ENCODE data around the gene DLAT. TPM values are rescaled to one million over a fixed set of nuclear protein-coding genes. Genes with fewer than 3 reads are reported as not detected.
"Not testable (repeated sequence)": the region's sequence is repeated elsewhere in the genome, so short reads cannot be mapped to it uniquely, and the experiment has no call there.

Gene DLAT
- total RNA-seq, 1 experiment from 2014 or later = 102 TPM

GRCh38 chr11:112023104-112023503, 2.1 kb upstream of the DLAT start:
- Histone ChIP-seq H3K4me3 (ENCODE audit: low read length) (no peak overlapping the region), H3K9ac (ENCODE audit: low read length) (no peak overlapping the region), H3K79me2 (ENCODE audit: low read length) (peaks cover 15% of the 10 kb centered on the region), H3K4me1 (ENCODE audit: insufficient read depth, low read length) (peaks cover 6% of the 10 kb centered on the region; the same call in 1 of the 2 replicates), H4K20me1 (ENCODE audit: low read length) (no peaks in the 10 kb centered on the region), H3K4me2 (ENCODE audit: low read length) (no peak overlapping the region), H3K27ac (ENCODE audit: low read length) (no peak overlapping the region), H3K36me3 (ENCODE audit: low read depth, low read length) (no peaks in the 10 kb centered on the region), H3K27me3 (ENCODE audit: low read length) (no peaks in the 10 kb centered on the region), H2AFZ (ENCODE audit: low read length) (no peak overlapping the region), H3F3A (ENCODE audit: low read length, unreplicated experiment) (no peaks in the 10 kb centered on the region), H3K9me3 (ENCODE audit: low read length) (no peaks in the 10 kb centered on the region), H3K9me2 (replicated peaks; ENCODE audit: low read length) (no peaks in the 10 kb centered on the region)
- BruUV-seq (replicated peaks) = no TSS peak
- DNase-seq = no peak
- CTCF ChIA-PET = interaction anchor here (0.5 to 1.1 kb wide), 3 partner anchors 67 to 91 kb away, joined by 4 to 14 read pairs (median 11); no protein-coding TSS in a partner anchor
- ATAC-seq = no peak
- TF ChIP-seq CTCF (conservative IDR thresholded peaks at IDR 0.05; ENCODE audit: low read depth, low read length) (peak; percentile 54), EZH2phosphoT487 (IDR thresholded peaks at IDR 0.05; ENCODE audit: borderline replicate concordance, low read length) (no peak)
- POLR2A ChIA-PET (ENCODE audit: unreplicated experiment) = no interaction called here
- intact Hi-C loops (cut with micrococcal nuclease) = loop anchor here (5.0 kb wide), 1 partner anchor 91 kb away; no protein-coding TSS in a partner anchor

GRCh38 chr11:112024178-112024772, 933 bp upstream of the DLAT start:
- peak overlapping the region; percentile 94 for H2AFZ ChIP-seq (ENCODE audit: low read length)
- no peaks in the 10 kb centered on the region for H4K20me1 ChIP-seq (ENCODE audit: low read length)
- H3K9me3 ChIP-seq (ENCODE audit: low read length) = no peaks in the 10 kb centered on the region
- peaks cover 6% of the 10 kb centered on the region; the same call in 1 of the 2 replicates for H3K4me1 ChIP-seq (ENCODE audit: insufficient read depth, low read length)
- TF ChIP-seq EZH2phosphoT487 (IDR thresholded peaks at IDR 0.05; ENCODE audit: borderline replicate concordance, low read length) = no peak
- TF ChIP-seq EZH2 (IDR thresholded peaks at IDR 0.05; ENCODE audit: low read length, unreplicated experiment) = no peak
- no peak for TF ChIP-seq CTCF (conservative IDR thresholded peaks at IDR 0.05; ENCODE audit: low read depth, low read length)
- no peaks in the 10 kb centered on the region for H3K9me2 ChIP-seq (replicated peaks; ENCODE audit: low read length)
- peak overlapping the region; percentile 96 for H3K9ac ChIP-seq (ENCODE audit: low read length)
- intact Hi-C loops (cut with micrococcal nuclease) = loop anchor here (2.0 to 5.0 kb wide), 2 partner anchors 41 to 92 kb away; no protein-coding TSS in a partner anchor
- H3K4me2 ChIP-seq (ENCODE audit: low read length) = peak overlapping the region; percentile 100
- no peak for ATAC-seq
- ChIA-PET CTCF (no interaction called here), POLR2A (ENCODE audit: unreplicated experiment) (interaction anchor here (0.7 kb wide), 1 partner anchor 195 kb away, joined by 4 read pairs; no protein-coding TSS in a partner anchor)
- peak overlapping the region; percentile 100 for H3K4me3 ChIP-seq (ENCODE audit: low read length)
- DNase-seq = no peak
- peak overlapping the region; percentile 81 for H3K27ac ChIP-seq (ENCODE audit: low read length)
- no peaks in the 10 kb centered on the region for H3K27me3 ChIP-seq (ENCODE audit: low read length)
- BruUV-seq (replicated peaks) = TSS peak; percentile 75
- peaks cover 10% of the 10 kb centered on the region for H3K36me3 ChIP-seq (ENCODE audit: low read depth, low read length)
- peaks cover 24% of the 10 kb centered on the region for H3K79me2 ChIP-seq (ENCODE audit: low read length)
- no peaks in the 10 kb centered on the region for H3F3A ChIP-seq (ENCODE audit: low read length, unreplicated experiment)

- intact Hi-C loops (cut with micrococcal nuclease) = loop anchor here (2.0 kb wide), 1 partner anchor 43 kb away; no protein-coding TSS in a partner anchor
- Histone ChIP-seq H3K4me2 (ENCODE audit: low read length) (peak overlapping the region; percentile 100), H3F3A (ENCODE audit: low read length, unreplicated experiment) (no peaks in the 10 kb centered on the region), H3K27me3 (ENCODE audit: low read length) (no peaks in the 10 kb centered on the region), H3K9me2 (replicated peaks; ENCODE audit: low read length) (no peaks in the 10 kb centered on the region), H3K4me3 (ENCODE audit: low read length) (peak overlapping the region; percentile 100), H3K9ac (ENCODE audit: low read length) (peak overlapping the region; percentile 96), H2AFZ (ENCODE audit: low read length) (peak overlapping the region; percentile 94), H3K36me3 (ENCODE audit: low read depth, low read length) (peaks cover 24% of the 10 kb centered on the region), H3K9me3 (ENCODE audit: low read length) (no peaks in the 10 kb centered on the region), H3K79me2 (ENCODE audit: low read length) (peaks cover 24% of the 10 kb centered on the region), H3K27ac (ENCODE audit: low read length) (peak overlapping the region; percentile 81), H4K20me1 (ENCODE audit: low read length) (no peaks in the 10 kb centered on the region), H3K4me1 (ENCODE audit: insufficient read depth, low read length) (peaks cover 6% of the 10 kb centered on the region; the same call in 1 of the 2 replicates)
- DNase-seq (no peak), ATAC-seq (peak; percentile 14)
- BruUV-seq (replicated peaks) = TSS peak; percentile 72
- TF ChIP-seq EZH2phosphoT487 (IDR thresholded peaks at IDR 0.05; ENCODE audit: borderline replicate concordance, low read length) = no peak
- no peak for TF ChIP-seq CTCF (conservative IDR thresholded peaks at IDR 0.05; ENCODE audit: low read depth, low read length)
- TF ChIP-seq EZH2 (IDR thresholded peaks at IDR 0.05; ENCODE audit: low read length, unreplicated experiment) = no peak
- POLR2A ChIA-PET (ENCODE audit: unreplicated experiment) = interaction anchor here (0.5 kb wide), 1 partner anchor 86 kb away, joined by 4 read pairs; no protein-coding TSS in a partner anchor
- CTCF ChIA-PET = no interaction called here
Measured at GRCh38 chr11:112025707-112026106, 499 bp downstream of the DLAT start.

GRCh38 chr11:112026784-112027410, 1.7 kb downstream of the DLAT start:
- H3K4me2 ChIP-seq (ENCODE audit: low read length); BruUV-seq (replicated peaks); H3K9me2 ChIP-seq (replicated peaks; ENCODE audit: low read length); H3F3A ChIP-seq (ENCODE audit: low read length, unreplicated experiment); CTCF ChIA-PET; POLR2A ChIA-PET (ENCODE audit: unreplicated experiment); H3K9ac ChIP-seq (ENCODE audit: low read length); H2AFZ ChIP-seq (ENCODE audit: low read length); H3K9me3 ChIP-seq (ENCODE audit: low read length); H3K4me3 ChIP-seq (ENCODE audit: low read length); H3K27ac ChIP-seq (ENCODE audit: low read length); ATAC-seq; H3K4me1 ChIP-seq (ENCODE audit: insufficient read depth, low read length); intact Hi-C loops (cut with micrococcal nuclease); H3K27me3 ChIP-seq (ENCODE audit: low read length); DNase-seq; H4K20me1 ChIP-seq (ENCODE audit: low read length): not testable (repeated sequence)
- H3K79me2 ChIP-seq (ENCODE audit: low read length) = peaks cover 24% of the 10 kb centered on the region
- H3K36me3 ChIP-seq (ENCODE audit: low read depth, low read length) = peaks cover 26% of the 10 kb centered on the region

Data from PC-3 (cell line).